HG02852 (cell line): ENCODE results near the gene RNF180.

ENCODE experiments used
- ATAC-seq: cut with Tn5 transposase; IDR thresholded peaks from one replicate; pipeline ENCODE4 v1.9.1; 2021; ENCODE audit warnings: mild to moderate bottlenecking, moderate library complexity; ENCODE audit not compliant: unreplicated experiment

The RNF180 gene, protein sequence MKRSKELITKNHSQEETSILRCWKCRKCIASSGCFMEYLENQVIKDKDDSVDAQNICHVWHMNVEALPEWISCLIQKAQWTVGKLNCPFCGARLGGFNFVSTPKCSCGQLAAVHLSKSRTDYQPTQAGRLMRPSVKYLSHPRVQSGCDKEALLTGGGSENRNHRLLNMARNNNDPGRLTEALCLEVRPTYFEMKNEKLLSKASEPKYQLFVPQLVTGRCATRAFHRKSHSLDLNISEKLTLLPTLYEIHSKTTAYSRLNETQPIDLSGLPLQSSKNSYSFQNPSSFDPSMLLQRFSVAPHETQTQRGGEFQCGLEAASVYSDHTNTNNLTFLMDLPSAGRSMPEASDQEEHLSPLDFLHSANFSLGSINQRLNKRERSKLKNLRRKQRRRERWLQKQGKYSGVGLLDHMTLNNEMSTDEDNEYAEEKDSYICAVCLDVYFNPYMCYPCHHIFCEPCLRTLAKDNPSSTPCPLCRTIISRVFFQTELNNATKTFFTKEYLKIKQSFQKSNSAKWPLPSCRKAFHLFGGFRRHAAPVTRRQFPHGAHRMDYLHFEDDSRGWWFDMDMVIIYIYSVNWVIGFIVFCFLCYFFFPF

DNA sequence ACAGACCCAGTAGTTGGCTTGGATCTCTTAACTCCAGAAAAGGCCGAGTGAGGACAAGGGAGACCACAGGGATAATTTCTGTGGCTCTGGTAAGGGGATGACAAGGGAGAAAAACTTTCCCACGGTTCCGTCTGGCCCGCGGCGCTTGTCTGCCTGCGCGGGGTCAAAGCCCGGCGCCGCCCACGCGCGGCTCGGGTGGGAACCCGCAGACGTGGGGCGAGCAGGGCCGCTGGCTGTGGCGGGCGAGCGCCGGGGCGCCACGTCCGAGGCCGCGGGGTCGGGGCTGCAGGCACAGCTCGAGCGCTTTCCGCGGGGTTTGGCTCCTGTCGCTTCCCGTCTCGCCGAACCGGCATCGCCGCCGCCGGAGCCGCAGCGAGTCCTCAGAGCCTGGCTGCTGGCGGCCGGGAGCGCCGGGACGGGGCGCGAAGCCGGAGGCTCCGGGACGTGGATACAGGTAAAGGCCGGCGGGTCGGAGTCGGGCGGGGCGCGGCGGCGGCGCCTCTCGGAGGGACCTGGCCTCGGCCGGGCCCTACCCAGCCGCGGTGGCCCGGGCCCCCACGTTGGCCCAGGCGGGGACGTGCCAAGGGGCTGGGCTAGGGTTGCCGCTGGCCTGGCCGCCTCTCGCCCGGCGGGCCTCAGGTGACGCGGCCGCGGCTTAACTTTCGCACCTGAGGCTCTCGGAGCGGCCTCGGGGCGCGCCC, at the start of gene RNF180:
Gene RNF180 (plus strand): TSS at position 344 of the 701 bp plus-strand sequence. CDS start 34,965 bp downstream, outside the sequence.
- ATAC-seq, result no peak

DNA sequence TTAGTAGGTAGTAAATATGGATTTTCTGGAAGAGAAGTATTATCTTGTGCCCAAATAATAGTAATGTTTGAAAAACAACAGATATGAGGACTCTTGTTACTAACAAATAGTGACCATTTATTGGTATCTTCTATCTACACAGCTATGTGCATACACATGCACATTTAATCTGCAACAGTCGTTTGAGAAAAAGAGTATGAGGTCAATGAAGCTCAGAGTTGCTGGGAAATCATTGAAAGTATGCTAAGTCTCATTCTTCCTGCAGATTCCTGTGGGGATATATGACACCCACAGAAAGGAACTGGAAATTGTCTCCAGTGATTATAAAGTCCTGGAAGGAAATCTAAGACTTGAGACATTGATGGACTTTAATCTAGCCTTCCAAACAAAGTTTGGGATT, 40.1 kb upstream of the RNF180 start:
- no peak for ATAC-seq

DNA sequence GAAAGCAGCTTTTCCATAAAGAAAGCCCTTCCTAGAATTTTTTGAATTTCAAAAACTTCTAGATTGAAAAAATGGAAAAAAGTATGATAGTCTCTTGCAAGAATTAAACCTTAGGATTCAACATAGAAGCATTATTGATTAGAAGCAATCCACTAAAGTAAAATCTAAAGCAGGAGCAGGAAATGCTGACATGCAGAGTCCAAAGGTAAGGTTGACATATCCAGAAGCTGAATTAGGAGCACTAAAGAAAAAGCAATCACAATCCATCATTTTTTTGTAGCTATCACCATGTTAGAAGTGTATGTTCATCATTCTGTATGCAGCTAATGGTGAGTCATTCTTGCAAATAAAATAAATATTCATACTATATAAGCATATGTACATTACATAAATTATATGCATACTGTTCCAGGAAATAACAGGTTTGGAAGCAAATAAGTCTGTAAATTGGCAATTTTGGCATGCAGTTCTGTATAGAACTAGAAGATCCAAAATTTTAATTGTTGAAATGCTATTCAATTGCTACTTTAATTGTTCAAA, 39.4 kb upstream of the RNF180 start:
- ATAC-seq, result no peak

DNA sequence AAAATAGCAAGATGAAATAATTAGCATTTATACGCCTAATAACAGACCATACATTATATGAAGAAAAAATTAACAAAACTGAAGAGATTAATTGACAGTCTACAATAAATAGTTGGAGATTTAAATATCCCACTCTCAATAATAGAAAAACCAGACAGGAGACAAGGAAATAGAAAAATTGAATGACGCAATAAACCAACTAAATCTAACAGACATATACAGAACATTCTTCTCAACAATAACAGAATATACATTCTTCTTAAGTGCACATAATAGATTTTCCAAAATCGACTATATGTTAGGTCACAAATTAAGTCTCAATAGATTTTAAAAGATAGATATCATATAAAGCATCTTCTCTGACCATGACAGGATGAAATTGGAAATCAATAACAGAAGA, 25.6 kb upstream of the RNF180 start:
- no peak for ATAC-seq

DNA sequence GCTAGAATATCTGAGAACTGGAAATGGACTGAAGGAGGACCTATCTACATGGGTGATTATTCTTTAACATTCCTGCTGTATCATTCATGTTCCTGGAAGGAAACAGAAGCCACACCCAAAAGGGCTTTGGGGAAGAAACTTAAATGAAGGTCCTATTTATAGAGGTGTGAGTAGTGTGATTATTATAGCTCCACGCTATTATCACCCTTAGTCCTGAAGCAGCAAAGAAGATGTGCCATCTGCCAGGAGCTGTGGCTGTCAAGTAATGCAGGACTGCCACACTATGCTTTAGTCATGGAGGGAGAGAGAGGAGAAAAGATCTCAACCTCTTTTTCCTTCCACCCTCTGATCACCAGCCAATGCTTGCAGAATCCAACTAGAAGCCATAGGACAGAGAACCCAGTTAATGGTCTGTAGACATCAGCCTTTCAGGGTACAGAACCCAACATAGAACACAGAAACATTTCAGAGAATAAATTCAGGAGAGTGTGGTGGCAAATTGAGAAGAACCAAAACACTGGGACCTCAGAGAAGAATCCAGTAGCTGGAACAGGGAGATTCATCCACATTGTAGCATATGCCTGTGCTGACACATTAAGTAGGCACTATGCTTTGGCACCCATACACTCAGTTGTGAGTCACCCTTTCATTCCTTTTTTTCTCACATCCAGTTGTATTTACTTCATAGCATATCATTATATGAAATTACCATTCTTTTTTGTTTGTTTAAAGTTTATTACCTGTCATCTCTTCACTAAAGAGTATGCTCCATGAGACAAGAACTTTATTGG, 21.0 kb upstream of the RNF180 start:
- ATAC-seq, result no peak

DNA sequence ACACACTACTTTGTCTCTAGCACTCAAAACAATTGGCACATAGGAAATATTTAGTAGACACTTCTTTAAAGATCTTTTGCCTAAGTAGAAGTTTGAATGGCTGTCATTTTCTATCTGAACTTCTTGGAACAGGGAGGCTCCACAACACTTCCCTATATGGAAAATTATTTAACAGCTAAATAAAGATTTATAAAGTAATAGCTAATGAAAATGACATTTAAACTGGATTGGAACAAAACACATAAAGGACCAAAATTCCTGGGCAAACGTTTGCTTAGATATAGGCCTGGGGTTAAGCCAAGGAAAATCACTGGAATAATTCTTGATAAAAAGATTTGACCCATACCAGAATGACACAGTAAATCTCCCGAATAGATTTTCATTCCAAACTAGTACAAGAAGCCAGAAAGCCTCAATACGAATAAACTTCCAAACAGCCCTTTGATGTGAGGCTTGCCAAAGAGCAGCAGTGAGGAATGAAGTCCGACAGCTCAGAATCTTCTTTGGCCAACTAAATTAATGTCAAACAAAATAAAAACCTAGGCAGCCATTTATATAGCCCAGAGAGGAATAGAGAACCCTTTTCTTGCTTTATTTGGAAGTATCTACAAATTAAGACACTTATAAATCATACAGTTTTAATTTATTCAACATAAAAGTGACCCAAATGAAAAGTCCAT, 20.3 kb upstream of the RNF180 start:
- no peak for ATAC-seq

DNA sequence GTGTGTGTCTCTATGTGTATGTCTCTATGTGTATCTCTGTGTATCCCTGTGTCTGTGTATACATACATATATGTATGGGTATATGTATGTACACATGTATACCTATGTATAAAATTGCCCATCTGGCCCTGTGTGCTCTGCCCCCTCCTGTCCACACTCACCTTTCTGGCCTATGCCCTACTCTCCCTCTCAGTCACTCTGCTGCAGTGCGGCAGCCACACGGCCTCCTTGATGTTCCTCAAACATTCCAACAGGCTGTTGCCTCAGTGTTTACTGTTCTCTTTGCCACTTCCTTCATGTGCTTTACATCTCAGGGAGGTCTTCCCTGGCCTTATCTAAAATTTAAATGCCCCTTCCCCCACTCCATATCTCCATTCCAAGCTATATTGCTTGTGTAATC, 18.3 kb upstream of the RNF180 start:
- ATAC-seq, result no peak

DNA sequence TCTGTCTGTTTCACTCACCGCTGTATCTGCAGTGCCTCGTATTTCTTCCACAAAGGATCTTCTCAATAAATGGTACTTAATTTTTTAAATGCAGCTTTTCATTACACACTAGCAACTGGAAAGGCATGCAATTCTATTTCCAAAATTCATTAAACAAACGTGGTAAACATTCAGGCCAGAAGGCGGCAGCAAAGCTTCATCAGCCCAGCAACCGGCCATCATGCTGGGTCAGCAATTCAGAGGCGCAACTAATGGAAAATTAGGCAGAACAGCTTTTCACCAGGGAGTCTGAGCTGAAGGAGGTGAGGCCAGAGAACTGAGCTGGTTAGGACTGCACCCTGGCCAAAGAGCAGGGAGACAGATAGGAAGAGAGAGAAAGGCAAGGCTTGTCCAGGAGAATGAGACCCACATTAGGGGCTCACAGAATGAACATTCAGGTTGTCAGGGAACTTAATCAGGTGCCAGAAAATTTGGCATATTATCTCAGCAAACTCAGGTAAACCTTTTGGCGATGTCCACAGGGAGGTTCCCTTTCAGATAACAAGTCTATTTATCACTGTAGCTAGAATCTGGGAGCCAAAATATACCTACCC, 17.7 kb upstream of the RNF180 start:
- ATAC-seq, result no peak

DNA sequence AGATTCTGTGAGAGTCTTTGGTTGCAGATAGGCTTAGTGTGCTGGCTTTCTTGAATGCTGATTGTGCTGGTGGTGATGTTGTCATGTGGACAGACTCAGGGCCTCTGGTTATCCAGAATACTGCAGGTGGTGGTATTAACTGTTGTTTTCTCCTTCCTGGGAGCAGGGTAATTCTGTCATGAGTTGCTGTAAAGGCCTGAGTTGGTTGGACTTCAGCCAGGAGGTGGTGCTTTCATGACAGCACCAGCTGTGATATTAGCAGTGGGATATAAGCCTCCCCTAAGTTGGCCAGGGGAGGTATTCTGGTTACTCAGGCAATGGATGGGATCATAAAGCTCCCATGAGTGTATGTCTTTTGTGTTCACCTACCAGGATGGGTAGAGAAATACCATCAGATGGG, 16.4 kb upstream of the RNF180 start:
- no peak for ATAC-seq

DNA sequence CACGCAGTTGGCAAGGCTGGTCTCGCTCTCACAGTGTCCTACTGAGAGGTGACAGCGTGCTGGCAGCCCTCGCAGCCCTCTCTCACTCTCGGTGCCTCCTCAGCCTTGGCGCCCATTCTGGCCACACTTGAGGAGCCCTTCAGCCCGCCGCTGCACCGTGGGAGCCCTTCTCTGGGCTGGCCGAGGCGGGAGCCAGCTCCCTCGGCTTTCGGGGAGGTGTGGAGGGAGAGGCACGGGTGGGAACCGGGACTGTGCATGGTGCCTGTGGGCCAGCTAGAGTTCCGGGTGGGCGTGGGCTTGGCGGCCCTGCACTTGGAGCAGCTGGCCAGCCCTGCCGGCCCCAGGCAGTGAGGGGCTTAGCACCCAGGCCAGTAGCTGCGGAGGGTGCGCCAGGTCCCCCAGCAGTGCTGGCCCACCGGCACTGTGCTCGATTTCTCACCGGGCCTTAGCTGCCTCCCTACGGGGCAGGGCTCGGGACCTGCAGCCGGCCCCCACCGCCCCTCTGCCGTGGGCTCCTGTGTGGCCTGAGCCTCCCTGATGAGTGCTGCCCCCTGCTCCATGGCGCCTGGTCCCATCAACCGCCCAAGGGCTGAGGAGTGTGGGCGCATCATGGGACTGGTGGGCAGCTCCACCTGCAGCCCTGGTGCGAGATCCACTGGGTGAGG, 15.7 kb upstream of the RNF180 start:
- no peak for ATAC-seq

DNA sequence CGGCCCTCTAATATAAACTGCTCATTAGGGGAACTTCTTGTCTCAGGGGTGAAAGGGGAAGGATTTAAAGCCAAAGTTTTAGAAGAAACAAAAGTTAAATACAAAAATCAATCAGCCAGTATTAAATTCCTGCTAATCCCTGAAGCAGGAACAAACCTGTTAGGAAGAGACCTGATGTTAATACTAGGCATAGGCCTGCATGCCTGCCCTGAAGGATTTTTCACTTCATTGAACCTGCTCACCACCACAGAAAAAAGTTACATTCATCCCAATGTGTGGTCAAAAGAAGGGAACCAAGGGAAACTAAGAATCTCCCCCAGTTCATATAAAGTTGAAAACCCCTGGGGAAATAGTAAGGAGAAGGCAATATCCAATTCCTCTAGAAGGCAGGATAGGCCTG, 9.4 kb upstream of the RNF180 start:
- ATAC-seq, result no peak

DNA sequence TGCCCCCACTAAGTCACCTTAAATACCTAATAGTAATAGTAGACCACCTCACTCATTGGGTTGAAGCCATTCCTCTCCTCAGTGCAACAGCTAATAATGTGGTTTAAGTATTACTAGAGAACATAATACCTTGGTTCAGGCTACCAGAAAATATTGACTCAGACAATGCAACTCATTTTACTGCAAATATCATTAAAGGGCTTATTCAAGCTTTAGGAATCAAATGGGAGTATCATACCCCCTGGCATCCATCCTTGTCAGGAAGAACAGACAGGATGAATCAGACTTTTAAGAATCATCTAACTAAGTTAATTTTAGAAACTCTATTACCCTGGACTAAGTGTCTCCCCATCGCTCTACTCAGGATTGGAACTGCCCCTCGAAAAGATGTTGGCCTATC, 6.8 kb upstream of the RNF180 start:
- ATAC-seq, result no peak

DNA sequence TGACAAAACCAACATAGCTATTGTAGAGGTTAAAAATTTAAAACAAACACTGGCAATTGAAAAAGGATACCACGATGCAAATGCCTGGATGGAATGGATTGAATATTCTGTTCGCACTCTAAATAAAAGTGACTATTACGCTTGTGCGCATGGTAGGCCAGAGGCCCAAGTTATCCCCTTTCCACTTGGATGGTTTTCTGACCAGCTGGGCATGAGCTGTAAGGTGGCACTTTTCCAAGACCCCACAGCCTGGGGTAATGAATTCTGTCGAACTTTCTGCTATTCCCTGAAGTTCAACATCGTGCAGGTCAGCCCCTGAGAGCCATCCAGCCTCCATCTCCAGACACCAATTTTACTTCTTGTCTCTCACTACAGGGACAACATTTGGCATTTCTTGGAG, 5.4 kb upstream of the RNF180 start:
- ATAC-seq, result no peak

DNA sequence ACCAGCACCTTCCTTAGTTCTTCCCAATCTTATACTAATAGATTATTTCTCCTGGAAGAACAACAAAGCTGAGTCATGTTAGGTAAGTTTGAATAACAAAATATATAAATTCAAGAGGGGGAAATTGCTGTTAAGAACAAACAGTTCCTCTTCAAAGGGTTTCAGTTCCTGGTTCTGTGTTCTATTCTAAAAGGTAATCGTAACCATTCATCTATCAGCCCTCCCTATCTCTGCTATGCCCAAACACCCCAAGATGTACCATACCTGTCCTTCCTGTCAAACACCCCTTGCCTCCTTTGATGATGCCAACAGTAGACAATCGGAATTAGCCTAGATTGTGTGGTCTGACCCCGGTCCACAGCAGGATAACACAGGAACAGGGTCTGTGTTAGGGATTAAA, 4.2 kb upstream of the RNF180 start:
- ATAC-seq, result peak; percentile 40

DNA sequence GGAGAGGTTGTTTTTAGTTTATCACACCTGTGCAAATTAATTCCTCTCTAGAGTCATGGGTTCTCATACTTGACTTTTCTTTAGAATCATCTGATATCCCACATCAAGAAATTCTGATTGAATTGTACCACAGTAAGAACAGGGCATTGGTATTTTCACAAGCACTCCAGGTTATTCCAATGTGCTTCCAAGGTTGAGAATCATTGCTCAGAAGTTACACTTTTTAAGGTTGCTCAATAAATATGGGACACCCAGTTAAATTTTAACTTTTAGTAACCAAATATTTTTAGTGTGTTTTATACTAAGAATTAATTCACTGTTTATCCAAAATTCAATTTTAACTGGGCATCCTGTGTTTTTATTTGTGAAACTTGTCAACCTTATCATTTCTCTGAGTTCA, 2.5 kb upstream of the RNF180 start:
- ATAC-seq, result no peak

DNA sequence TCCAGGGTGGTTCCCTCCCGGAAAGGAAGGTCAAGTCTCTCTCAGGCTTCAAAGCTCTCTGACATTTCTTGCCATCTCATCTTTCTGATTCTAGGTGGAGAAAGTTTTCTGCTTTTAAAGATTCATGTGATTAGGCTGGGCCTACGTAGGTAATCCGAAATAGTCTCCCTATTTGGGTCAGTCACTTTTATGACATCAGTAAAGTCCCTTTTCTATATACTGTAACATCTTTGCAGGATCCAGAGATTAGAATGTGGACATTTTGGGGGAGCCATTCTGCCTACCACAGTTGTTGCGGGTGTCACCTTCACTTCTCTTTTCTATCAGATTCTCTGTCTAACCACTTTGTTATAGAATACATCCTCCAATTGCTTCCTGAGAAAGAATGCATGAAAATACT, 1.9 kb upstream of the RNF180 start:
- no peak for ATAC-seq

DNA sequence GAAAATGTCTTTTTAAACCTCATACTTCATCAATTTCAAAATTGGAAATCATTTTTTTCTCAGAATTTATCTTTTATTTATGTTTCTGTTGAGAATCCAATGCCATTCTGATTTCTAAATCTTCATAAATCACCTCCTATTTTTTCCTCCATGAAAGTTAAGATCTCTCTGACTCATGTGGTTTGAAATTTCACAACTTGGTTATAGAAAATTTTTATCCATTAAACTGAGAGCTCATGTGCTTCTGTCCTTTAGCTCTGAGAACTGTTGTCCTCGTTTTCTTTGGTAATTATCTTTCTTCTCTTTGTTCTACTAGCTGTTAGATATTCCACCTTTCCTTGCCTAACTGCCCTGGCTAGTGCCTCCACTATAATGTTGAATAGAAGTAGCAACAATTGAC, 1.5 kb upstream of the RNF180 start:
- ATAC-seq, result no peak

DNA sequence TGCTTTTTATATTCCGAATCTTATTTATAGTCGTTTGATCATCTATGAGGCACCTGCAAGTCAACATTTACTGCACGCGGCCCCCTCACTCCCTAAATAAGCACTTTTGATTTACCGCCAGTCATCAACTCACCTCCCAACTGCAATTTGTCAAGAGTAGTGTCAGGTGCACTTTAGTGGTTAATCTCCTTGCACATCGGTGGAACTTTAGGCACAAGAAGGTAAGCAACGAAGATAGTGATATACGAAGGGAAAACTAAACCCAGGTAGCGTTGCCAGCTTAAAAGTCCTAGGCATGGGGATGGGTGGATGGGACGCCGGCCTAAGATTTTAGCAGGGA, 513 bp upstream of the RNF180 start:
- no peak for ATAC-seq

DNA sequence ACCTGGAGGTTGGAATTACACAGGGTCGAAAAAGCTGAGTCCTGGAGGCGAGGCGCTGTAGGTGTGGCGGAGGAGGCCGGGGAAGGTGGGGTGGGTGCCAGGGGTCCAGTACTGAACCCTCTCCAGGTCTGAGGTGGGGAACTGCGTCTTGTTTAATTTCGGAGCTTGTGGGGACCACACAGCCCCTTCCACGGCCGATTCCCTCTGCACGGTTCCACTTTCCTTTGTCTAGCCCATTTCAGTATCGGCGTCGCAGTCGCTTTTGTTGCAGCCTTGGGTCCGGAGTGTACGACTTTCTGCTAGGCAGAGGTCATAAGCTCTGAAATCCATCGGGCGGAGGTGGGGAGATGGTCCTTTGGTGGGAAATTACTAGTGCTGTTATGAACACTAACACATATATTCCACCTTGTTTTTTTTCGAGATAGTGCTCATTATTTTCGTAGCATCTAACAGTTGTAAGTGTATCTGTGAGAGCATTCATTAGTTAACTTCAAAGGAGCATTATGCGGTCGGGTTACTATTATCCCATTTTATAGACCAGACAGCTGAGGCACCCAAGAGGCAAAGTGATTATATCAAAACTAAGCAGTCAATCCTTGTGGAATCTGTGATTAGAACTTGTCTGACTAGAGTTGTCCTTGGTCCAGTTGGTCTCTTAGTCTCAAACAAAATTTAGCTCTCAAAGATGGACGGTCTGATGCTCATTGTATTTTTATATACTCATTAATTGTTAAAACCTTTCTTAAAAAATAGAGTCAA, 737 bp downstream of the RNF180 start:
- ATAC-seq, result no peak
